AG09319 (cell line): ENCODE results near the gene RPS6KA2.

ENCODE experiments used
- DNase-seq: peaks from one replicate; pipeline ENCODE4 v3.0.0-alpha.2; 2010; ENCODE audit warnings: low read depth; ENCODE audit errors: extremely low read depth
- CTCF ChIP-seq: IDR thresholded peaks from 2 replicates; pipeline ENCODE4 v1.5.1; 2011; ENCODE audit warnings: low read depth, mild to moderate bottlenecking, inconsistent platforms, low read length, moderate library complexity

RPS6KA2 gene

GRCh38 chr6:166556336-166556735, 70.7 kb downstream of the RPS6KA2 start:
- TF ChIP-seq CTCF: no peak

GRCh38 chr6:166555086-166555485, 72.0 kb downstream of the RPS6KA2 start:
- DNase-seq: no peak
- TF ChIP-seq CTCF: no peak

More at GRCh38 chr6:166556336-166556735, 70.7 kb downstream of the RPS6KA2 start:
- DNase-seq: no peak

- TF ChIP-seq CTCF: no peak
- DNase-seq: no peak
These were observed 72.7 kb downstream of the RPS6KA2 start for GRCh38 chr6:166554316-166554715.

- TF ChIP-seq CTCF: no peak
- DNase-seq: peak; percentile 56
These were observed 73.3 kb downstream of the RPS6KA2 start for GRCh38 chr6:166553563-166554271.

GRCh38 chr6:166552600-166552999, 74.5 kb downstream of the RPS6KA2 start:
- no peak for TF ChIP-seq CTCF

GRCh38 chr6:166551754-166552495, 75.1 kb downstream of the RPS6KA2 start:
- no peak for DNase-seq

More at GRCh38 chr6:166552600-166552999, 74.5 kb downstream of the RPS6KA2 start:
- DNase-seq: no peak

More at GRCh38 chr6:166551754-166552495, 75.1 kb downstream of the RPS6KA2 start:
- TF ChIP-seq CTCF: no peak
